Stimulated activated CD8-positive, alpha-beta memory T cell treated with anti-CD3 and anti-CD28 coated beads, Interleukin-2, amount 100 ng/mL, for 48 hours (primary cell): Measurements from ENCODE around the gene CAP2.
"Not testable (repeated sequence)": the region's sequence is repeated elsewhere in the genome, so short reads cannot be mapped to it uniquely, and the experiment has no call there.

Source experiments
- DNase-seq, 2 donors: peaks; one replicate each; pipeline ENCODE4 v3.0.0-alpha.2; 2020; ENCODE audit warnings: low read depth in 2 of 2

The CAP2 gene

GRCh38 chr6:17397764-17398194, 4.4 kb downstream of the CAP2 start:
- no peak for DNase-seq

- DNase-seq, result not testable (repeated sequence)
Observed at GRCh38 chr6:17405181-17405943, 12.0 kb downstream of the CAP2 start.

- no peak for DNase-seq
Observed at GRCh38 chr6:17405944-17406245, 12.5 kb downstream of the CAP2 start.

GRCh38 chr6:17408081-17408480, 14.7 kb downstream of the CAP2 start:
- no peak for DNase-seq

- no peak for DNase-seq
Observed at GRCh38 chr6:17410281-17410680, 16.9 kb downstream of the CAP2 start.

GRCh38 chr6:17413313-17413750, 19.9 kb downstream of the CAP2 start:
- DNase-seq, result no peak

- not testable (repeated sequence) for DNase-seq
Observed at GRCh38 chr6:17414395-17414794, 21.0 kb downstream of the CAP2 start.

GRCh38 chr6:17415321-17415720, 21.9 kb downstream of the CAP2 start:
- no peak for DNase-seq

- DNase-seq, result no peak
Observed at GRCh38 chr6:17416806-17417205, 23.4 kb downstream of the CAP2 start.

- DNase-seq, result no peak
Observed at GRCh38 chr6:17417817-17418216, 24.4 kb downstream of the CAP2 start.

- no peak for DNase-seq
Observed at GRCh38 chr6:17418281-17419188, 25.1 kb downstream of the CAP2 start.

GRCh38 chr6:17419189-17419575, 25.8 kb downstream of the CAP2 start:
- DNase-seq, result no peak

- no peak for DNase-seq
Observed at GRCh38 chr6:17420368-17420767, 27.0 kb downstream of the CAP2 start.

- DNase-seq, result no peak
Observed at GRCh38 chr6:17421406-17421805, 28.0 kb downstream of the CAP2 start.

GRCh38 chr6:17423026-17423425, 29.6 kb downstream of the CAP2 start:
- no peak for DNase-seq

- no peak for DNase-seq
Observed at GRCh38 chr6:17427062-17427461, 33.7 kb downstream of the CAP2 start.

- no peak for DNase-seq
Observed at GRCh38 chr6:17427617-17428016, 34.2 kb downstream of the CAP2 start.

- not testable (repeated sequence) for DNase-seq
Observed at GRCh38 chr6:17428595-17429120, 35.3 kb downstream of the CAP2 start.

GRCh38 chr6:17429383-17430061, 36.1 kb downstream of the CAP2 start:
- no peak for DNase-seq

- no peak for DNase-seq
Observed at GRCh38 chr6:17431581-17431980, 38.2 kb downstream of the CAP2 start.

- DNase-seq, result no peak
Observed at GRCh38 chr6:17432356-17432755, 39.0 kb downstream of the CAP2 start.
